ENCODE measurements around the gene MRPS5.

Gene MRPS5

GRCh38 chr2:95062242-95063085, 59.1 kb downstream of the MRPS5 start:
- TF ChIP-seq CTCF (IDR thresholded peaks at IDR 0.05; ENCODE audit: borderline replicate concordance, control extremely low read depth, extremely low read depth, insufficient read depth, missing control alignments), result no peak
- peak; percentile 28 for DNase-seq (ENCODE audit: low spot score)
- in situ Hi-C loops (cut with MboI; ENCODE audit: low sequenced_read_pairs, unreplicated experiment), result no loop called here

GRCh38 chr2:95061601-95062183, 59.9 kb downstream of the MRPS5 start:
- no peak for TF ChIP-seq CTCF (IDR thresholded peaks at IDR 0.05; ENCODE audit: borderline replicate concordance, control extremely low read depth, extremely low read depth, insufficient read depth, missing control alignments)
- peak; percentile 33 for DNase-seq (ENCODE audit: low spot score)
- in situ Hi-C loops (cut with MboI; ENCODE audit: low sequenced_read_pairs, unreplicated experiment), result no loop called here

GRCh38 chr2:95061119-95061512, 60.5 kb downstream of the MRPS5 start:
- no peak for TF ChIP-seq CTCF (IDR thresholded peaks at IDR 0.05; ENCODE audit: borderline replicate concordance, control extremely low read depth, extremely low read depth, insufficient read depth, missing control alignments)
- in situ Hi-C loops (cut with MboI; ENCODE audit: low sequenced_read_pairs, unreplicated experiment), result no loop called here

GRCh38 chr2:95060446-95061118, 61.0 kb downstream of the MRPS5 start:
- in situ Hi-C loops (cut with MboI; ENCODE audit: low sequenced_read_pairs, unreplicated experiment), result no loop called here
- TF ChIP-seq CTCF (IDR thresholded peaks at IDR 0.05; ENCODE audit: borderline replicate concordance, control extremely low read depth, extremely low read depth, insufficient read depth, missing control alignments), result no peak
- DNase-seq (ENCODE audit: low spot score), result peak; percentile 21

More at GRCh38 chr2:95061119-95061512, 60.5 kb downstream of the MRPS5 start:
- DNase-seq (ENCODE audit: low spot score), result no peak

- no peak for TF ChIP-seq CTCF (IDR thresholded peaks at IDR 0.05; ENCODE audit: borderline replicate concordance, control extremely low read depth, extremely low read depth, insufficient read depth, missing control alignments)
- in situ Hi-C loops (cut with MboI; ENCODE audit: low sequenced_read_pairs, unreplicated experiment), result no loop called here
- DNase-seq (ENCODE audit: low spot score), result peak; percentile 28
These were observed 61.8 kb downstream of the MRPS5 start for GRCh38 chr2:95059656-95060370.

GRCh38 chr2:95058989-95059641, 62.5 kb downstream of the MRPS5 start:
- DNase-seq (ENCODE audit: low spot score), result no peak
- in situ Hi-C loops (cut with MboI; ENCODE audit: low sequenced_read_pairs, unreplicated experiment), result no loop called here
- no peak for TF ChIP-seq CTCF (IDR thresholded peaks at IDR 0.05; ENCODE audit: borderline replicate concordance, control extremely low read depth, extremely low read depth, insufficient read depth, missing control alignments)

All from GM13976 (cell line).